HS-27A (cell line): Measurements from ENCODE around the gene TMEM258.

Source experiments
- DNase-seq: peaks from one replicate; pipeline ENCODE4 v3.0.0-alpha.2; 2012; ENCODE audit warnings: low read depth, missing footprints

The TMEM258 gene

GRCh38 chr11:61739966-61740365, 52.4 kb downstream of the TMEM258 start:
- DNase-seq = no peak

GRCh38 chr11:61739413-61739812, 53.0 kb downstream of the TMEM258 start:
- DNase-seq = no peak
